HG02938 (cell line): ENCODE data around the gene ZNF263.

Source experiments
- ATAC-seq: cut with Tn5 transposase; IDR thresholded peaks from one replicate; pipeline ENCODE4 v1.9.1; 2021; ENCODE audit warnings: mild to moderate bottlenecking, moderate library complexity; ENCODE audit not compliant: unreplicated experiment

Gene ZNF263

DNA sequence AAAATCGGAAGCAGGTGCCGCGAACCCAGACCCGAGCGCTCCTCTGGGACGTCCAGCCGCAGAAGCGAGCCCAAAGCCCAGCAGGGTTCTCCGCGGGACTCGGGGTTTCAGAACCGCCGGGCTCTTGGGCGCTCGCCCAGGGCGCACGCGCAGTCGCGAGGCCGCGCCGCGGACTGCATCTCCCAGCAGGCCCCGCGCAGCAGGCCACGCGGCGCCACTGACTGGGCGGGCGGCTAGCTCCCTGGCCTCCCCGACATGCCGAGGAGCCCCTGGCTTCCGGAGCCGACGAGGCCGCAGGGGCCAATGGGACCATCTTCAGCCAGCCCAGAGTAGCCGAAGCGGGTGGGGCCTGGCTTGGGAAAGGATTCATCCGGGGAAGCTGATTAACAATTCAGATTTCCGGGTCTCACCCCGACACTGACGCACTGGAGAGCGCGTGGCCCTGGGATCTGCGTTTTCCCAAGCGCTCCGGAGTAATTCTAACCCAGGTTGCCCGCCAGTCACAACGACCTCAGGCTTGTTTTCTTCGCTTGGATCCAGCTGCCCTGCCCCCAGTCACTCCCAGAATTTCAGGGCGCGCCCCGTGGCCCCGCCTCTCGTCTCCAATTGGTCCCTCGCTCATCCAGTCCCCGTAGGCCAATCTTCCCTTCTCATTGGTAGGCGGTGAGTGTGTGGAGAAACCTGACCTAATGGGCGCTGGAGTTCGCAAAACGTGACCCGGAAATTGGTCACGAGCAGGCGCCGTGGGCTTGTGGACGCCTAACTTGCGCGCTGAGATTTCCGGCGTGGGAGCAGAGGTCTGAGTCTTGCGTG is at the start of gene ZNF263:
TSS of gene ZNF263 (plus strand) at position 762 of the 813 bp plus-strand sequence. CDS start 328 bp downstream, outside the sequence.
- ATAC-seq, result peak; percentile 86

DNA sequence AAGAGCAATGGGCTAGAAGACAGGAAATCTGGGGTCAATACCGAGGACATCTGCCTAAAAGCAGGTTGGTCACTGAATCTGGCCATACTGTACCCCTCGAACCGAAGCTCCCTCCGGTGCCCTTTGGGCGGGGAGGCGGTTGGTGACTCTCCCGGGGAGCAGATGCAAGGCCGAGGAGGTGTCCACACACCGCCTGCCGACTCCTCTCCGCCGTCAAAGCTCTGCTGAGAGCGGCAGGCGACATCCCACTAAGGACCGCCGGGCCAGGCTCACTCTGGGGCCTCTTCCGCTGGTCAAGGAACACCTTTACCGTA is 48.8 kb upstream of the ZNF263 start:
- no peak for ATAC-seq

DNA sequence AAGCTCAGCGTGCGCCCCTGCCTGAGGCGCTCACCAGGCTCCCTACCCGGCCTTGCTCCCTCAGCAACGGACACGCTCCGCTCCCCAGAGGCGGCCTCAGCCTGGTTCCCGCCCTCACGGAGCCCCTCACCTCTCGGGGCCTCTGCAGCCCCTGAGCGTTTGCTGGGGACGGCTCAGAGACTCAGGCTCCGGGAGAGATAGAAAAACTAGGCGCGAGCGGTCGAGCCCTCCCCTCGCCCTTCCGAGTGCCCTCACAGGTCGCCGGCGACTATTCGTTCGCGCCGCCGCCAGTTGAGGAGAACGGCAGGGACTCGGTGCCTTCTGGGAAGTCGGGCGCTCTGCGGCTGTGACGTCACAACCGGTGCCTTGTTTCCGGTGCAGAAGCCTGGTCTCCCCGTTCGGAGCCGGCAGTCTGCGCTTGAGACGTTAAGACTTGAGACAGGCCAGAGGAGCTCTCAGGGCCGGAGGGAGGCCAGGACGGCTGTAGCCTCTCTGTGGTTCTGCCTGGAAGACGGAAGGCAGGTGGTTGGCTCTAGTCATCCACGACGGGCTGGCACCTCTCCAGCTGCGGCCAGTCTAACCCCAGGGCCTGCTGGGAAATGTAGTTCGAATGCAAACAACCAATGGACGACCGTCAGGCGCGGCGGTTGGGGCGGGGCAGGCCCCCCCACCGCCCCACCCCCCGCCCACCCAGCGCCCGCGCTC is 48.3 kb upstream of the ZNF263 start, which contains the start of gene ZNF200:
TSS of gene ZNF200 (minus strand) at position 302 of the 705 bp plus-strand sequence. CDS start 1,403 bp downstream, outside the sequence.
- peak; percentile 89 for ATAC-seq

DNA sequence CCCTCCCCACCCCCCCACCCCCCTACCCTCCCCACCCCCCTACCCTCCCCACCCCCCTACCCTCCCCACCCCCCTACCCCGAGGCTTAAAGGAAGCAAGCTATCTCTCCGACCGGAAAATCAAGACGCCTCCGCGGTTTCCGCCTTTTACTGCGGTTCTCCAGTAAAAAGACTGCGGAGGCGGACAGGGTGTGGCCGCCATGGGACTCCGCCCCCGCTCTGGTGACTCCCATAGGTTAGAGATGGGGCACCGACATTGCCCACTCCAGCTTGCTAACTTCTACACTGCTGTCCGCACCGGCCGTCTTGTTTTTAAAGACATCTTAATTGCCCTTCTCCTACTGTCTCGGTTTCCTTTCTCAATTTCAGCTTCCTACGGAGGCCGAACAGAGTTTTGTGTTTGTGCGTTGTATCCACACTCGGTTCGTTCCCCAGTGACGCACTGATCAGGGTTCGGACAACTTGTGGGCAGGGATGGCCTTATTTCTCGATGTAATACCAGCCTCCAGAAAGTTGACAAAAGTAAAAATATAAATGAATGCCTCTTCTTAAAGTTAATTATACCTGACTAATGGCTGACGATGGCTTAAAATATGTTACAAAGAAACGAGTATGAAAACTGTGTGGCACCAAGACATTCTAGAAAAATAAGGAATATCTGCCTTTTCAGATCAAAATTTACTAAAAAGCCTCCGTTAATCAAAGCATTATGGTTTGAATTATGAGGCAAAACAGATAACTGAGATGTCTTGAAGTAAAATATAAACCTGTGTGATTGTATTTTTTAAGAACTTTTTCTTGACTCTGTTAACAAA is 47.2 kb upstream of the ZNF263 start:
- no peak for ATAC-seq

DNA sequence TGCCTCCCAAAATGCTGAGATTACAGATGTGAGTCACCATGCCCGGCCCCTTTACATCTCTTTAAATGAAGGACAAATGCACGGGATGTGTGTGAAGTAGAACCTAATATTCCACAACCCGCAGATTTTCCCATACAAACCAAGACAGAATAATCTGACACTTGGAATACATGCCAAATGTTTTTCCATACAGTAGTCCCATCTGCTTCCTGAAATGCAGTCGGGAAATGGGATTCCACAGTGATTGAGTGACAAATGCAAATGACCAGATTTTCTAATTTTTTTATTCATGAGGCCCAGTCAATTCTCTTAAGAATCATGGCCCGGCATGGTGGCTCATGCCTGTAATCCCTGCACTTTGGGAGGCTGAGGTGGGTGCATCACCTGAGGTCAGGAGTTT is 41.5 kb upstream of the ZNF263 start:
- ATAC-seq, result no peak

DNA sequence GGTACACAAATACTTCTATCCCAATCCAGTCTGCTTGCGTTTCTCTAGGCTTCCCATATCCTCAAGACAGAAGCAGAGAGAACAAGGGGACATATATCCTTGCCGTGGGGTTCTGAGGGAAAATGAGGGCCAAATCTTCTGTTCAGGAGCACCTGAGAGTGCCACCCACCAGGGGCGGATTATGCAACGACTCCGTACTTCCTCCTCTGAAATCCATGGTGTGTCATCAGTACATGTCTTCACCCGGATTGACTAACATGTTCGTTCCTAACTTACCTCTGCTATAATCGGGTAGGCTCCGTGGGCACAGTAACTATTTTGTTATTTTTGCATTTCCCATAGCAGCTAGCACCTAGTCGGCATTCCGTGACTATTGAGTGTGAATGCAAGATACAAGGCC is 40.6 kb upstream of the ZNF263 start:
- no peak for ATAC-seq

DNA sequence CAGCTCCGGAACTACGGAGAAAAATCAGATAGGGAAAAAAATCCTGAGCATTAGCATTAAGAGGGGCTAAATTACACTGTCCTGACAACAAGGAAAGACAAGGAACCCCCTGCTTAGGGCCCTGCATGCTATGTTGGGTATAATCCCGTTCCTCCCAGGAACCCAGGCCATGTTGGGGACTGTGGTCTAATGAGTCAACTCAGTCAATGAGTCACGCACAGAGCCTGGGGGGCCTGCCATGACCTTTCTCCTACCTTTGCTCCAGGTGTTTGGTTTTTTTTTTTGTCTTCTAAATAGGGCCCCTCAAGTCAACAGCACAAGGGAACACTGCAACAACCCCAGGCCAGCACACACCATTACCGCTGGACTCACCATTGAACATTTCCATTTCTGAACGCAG is 39.4 kb upstream of the ZNF263 start:
- ATAC-seq, result no peak

DNA sequence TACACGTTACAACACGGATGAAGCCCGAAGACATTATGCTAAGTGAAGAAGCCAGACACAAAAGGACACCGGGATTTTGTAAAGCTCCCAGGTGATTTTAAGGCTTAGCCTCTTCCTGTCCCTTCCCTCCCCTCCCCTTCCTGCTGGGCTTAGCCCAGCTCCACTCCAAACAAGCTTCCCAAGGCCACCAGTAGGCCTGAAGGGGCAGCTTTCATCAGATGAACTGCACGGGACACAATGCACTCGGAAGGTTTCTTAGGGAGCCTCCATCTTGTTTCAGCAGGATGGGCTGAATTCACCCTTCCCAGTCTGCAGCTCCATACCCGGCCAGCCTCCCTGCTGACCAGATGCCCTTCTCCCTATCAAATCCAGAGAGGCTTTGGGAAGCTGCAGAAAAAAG is 37.3 kb upstream of the ZNF263 start:
- ATAC-seq, result no peak

DNA sequence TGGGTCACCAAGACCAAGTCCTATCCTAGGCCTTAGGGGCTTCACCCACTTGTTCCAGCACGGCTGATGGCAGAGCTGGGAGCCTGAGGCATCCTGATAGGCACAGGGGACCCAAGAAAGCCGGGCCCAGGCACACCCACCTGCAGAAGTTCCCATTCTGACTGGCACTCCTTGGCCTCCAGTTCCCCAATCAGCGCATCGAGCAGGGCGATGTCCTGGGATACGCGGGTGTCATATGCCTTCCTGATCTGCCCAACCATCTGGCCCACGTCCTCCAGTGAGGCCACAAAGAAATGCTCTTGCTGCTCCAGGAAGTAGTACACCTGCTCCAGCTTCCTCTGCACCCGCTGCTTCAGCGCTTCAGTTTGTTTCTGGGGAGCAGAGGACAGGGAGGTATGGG is 36.4 kb upstream of the ZNF263 start:
- no peak for ATAC-seq

DNA sequence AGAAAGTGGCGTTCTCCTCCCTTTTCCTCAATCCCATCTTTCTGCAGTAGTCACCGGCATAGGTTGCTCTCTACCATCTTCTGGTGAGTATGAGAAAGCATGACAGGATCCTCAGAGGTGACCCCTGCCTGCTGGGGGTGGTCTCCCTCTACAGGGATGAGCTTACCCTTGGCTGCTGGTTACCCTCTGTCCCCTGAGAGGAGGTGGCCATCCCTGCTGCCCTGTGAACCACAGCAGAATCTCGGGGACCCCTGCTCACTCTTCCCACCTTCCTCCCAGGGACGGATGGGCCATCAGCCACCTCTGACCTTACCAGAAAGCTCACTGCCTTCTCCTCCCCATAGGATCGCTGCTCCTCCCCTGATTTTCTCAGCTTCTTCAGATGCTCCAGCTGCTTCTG is 34.7 kb upstream of the ZNF263 start:
- no peak for ATAC-seq

DNA sequence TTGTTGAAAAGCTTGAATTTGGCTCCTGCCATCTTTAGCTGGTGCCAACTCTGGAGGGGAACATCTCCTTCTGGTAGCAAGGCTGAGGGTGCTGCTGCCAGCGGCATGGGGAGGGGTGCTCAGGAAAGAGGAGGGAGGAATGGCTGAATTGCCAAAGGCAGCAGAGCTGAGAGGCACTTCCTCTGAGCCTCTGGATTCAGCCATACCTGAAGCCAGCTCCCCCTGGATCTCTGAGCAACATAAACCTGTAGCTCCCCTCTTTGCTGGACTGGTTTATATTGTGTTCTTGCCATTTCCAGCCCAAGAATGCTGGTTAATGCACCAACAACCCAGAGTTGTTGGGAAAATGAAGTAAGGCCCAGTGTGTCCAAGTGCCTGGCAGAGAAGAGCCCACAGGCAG is 34.3 kb upstream of the ZNF263 start:
- no peak for ATAC-seq

DNA sequence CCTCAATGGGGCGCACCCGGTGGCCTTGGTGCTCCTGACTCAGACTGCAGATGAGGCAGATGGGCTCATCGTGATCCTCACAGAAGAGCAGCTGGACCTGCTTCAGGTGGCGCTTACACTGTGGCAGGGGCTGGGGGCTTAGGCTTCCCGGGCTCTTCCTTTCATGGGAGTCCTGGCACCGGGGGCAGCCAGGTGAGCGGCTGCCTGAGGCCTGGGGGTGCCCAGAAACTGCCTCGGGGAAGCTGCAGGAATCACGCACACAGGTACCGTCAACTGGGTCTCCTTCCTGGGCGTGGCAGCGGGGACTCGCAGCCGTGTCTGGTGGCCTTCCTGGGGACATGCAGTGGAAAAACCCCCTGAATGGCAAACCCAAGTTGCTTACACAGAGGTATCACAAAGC is 33.8 kb upstream of the ZNF263 start:
- ATAC-seq, result no peak

DNA sequence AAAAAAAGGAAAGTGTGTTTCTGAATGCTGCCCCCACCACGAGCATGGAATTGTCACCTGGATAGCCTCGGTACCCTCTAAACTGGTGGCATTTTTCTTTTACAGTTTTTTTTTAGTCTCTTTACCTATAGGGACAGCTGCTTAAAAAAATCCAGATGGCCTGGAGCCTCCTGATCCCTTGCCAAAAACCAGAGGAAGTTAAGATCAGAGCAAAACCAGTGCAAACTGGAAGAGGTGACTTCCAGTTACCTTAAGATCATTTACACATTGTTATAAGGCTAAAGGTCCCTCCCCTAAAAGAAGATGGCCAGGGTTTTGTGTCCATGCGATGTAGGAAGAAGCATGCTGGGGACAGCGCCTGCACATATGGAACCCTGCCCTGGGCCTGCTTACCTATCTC is 30.3 kb upstream of the ZNF263 start:
- ATAC-seq, result no peak

DNA sequence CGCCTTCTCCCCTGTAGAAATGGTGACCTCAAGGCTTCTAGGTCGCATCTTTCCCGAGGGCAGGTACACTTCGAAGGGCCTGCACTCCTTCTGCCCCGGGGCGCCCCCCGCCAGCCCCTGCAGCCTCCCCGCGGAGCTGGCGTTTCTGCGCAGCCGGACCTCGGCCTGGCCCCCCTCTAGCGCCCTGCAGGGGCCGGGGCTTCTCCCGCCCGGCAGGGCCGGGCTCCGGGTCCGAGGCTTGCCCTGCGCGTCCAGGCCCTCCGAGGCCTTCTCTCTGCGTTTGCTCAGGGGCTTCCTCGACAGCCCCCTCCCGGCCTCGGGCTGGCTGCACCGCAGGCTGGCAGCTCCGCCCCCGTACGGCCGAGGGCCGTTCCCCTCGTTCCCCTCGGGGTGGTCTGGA is 29.0 kb upstream of the ZNF263 start:
- no peak for ATAC-seq

DNA sequence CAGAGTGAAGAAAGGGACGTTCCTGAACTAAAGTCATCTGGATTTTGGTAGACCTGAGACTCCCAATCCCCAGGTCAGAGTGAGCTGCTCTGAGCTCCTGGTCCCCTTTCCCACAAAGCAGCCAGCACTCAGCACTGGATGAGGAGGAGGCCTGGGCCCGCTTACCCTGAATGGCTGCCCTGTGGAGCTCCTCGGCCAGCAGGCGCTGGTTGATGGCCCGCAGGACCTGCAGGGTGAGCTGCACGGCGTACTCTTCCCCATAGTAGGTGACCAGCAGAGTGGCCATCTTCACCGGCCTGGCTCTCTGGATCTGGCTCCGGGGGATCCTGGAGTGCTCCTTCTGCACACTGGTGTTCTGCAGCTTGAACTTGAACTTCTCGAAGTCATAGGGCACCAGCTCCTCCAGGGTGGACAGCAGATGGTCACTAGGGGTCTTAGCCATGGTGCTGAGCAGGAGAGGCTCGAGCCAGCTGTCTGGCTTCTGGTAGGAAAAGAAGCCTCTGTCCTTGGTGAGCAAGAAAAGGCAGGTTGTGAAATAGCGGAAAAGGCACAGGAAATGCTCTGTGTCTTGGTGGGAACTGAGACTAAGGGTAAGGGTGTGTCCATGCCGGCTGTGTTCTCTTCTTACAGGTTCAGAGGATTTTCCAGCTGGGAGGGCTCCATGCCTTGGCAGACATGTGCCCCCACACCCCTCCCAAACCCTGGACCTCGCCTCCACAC is 27.0 kb upstream of the ZNF263 start, which contains the start of gene MEFV:
TSS of gene MEFV (minus strand) at position 488 of the 720 bp plus-strand sequence. CDS start at position 442, 46 bp downstream.
- ATAC-seq, result no peak

DNA sequence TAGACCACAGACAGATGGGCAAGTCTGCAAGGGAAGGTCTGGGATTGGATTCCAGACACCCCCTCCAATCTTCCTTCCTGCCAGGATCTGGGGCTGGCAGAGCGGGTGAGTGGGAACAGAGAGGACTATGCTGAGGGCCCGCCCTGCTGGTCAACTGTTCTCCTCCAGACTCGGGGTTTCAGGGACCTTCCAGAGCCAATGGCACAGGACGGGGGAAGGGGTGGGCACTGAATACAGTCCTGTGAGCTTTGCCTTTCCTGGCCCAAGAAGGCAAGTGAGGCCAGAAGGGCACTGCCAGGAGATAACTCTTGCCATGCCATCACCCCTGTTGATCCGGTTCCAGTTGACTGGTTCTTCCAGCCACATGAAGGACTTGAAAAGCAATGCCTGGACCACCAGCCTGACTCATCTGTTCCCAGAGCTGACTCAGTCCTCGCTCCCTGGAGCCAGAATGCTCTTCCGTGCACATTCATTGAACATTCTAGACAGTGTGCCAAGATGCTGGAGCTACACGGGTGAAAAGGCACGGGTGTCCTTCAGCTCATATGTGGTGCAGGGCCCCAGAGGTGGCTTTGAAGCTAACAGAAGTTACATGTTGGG is 26.3 kb upstream of the ZNF263 start:
- no peak for ATAC-seq

DNA sequence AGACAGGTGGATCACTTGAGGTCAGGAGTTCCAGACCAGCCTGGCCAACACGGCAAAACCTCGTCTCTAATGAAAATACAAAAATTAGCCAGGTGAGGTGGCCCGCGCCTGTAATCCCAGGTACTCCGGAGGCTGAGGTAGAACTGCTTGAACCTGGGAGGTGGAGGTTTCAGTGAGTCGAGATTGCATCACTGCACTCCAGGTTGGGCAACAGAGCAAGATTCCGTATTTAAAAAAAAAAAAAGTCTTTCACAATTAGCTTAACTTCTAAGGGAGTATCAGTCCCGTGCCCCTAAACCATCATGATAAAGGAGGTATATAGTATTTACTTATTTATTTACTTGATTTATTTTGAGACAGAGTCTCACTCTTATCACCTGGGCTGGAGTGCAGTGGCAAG is 23.5 kb upstream of the ZNF263 start:
- ATAC-seq, result no peak

DNA sequence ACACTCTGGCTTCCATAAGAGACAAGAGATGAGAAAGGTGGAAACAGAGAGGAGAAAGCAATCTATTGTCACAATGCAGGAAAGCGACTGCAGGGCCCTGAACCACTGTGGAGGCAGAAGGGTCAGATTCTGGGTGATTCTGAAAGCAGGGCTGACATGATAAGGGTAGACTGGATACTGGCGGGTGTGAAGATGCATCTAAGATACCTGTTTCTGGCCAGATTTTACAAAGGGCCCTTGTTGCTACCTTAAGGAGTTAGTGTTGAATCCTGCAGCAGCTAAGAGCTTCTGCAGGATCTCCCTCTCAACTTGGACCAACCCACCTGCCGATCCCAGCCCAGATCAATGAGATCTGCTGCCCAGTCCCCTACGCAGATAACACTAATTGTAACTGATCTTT is 20.8 kb upstream of the ZNF263 start:
- no peak for ATAC-seq

DNA sequence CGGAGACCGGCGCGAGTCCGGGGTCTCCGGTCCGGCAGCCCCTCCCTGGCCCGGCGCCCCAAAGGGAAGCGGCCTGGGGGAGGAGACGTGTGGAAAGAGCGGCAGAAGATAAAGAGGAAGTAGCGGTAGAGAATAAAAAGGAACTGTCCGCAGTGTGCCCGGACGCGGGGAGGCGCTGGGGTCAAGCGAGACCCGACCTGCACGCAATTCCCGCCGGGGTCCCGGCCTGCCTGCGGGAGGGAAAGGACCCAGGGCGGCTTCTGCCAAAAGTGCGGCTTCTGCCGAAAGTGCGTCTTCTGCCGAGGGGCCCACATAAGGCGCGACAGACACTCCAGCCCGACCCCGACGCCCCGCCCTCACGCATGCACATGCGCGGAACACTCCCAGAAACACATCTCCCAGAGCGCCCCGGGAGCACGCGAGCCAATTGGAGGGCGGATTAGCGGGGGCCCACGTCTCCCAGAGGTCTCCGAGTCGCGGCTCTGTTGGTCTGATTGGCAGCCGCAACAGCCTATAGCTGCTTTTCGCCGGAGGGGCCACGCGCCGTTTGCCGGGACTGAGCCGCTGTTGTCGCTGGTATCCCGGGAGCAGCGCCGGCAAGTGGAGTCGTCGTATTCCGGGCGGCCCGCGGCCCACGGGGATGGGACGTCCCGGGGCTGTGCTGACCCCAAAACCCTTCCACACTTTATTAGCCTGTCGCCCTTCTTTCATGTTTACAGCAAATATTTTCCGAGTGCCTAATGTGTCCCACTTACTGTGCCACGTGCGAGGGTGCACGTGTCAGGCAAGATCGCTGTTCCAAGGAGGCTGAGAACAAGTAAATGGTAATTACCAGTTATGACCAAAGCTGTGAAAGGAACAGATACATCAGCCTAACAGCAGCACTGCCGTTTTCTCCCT is 18.9 kb upstream of the ZNF263 start:
- ATAC-seq, result peak; percentile 76
